ENCODE results near the gene ADD1.

Gene ADD1

GRCh38 chr4:2858451-2859217 is 15.0 kb downstream of the ADD1 start:
- in situ Hi-C loops (cut with MboI; ENCODE audit: low sequenced_read_pairs), result no loop called here

- in situ Hi-C loops (cut with MboI; ENCODE audit: low sequenced_read_pairs), result no loop called here
These were observed 15.9 kb downstream of the ADD1 start for GRCh38 chr4:2859514-2859913.

GRCh38 chr4:2860391-2861348 is 17.0 kb downstream of the ADD1 start:
- in situ Hi-C loops (cut with MboI; ENCODE audit: low sequenced_read_pairs), result no loop called here

GRCh38 chr4:2861631-2862436 is 18.2 kb downstream of the ADD1 start:
- in situ Hi-C loops (cut with MboI; ENCODE audit: low sequenced_read_pairs), result no loop called here

GRCh38 chr4:2862528-2862927 is 18.9 kb downstream of the ADD1 start:
- in situ Hi-C loops (cut with MboI; ENCODE audit: low sequenced_read_pairs), result no loop called here

- in situ Hi-C loops (cut with MboI; ENCODE audit: low sequenced_read_pairs), result no loop called here
These were observed 20.0 kb downstream of the ADD1 start for GRCh38 chr4:2863649-2864048.

GRCh38 chr4:2865196-2865780 is 21.6 kb downstream of the ADD1 start:
- in situ Hi-C loops (cut with MboI; ENCODE audit: low sequenced_read_pairs), result no loop called here

- in situ Hi-C loops (cut with MboI; ENCODE audit: low sequenced_read_pairs), result no loop called here
These were observed 22.7 kb downstream of the ADD1 start for GRCh38 chr4:2866160-2866861.

GRCh38 chr4:2866891-2867290 is 23.2 kb downstream of the ADD1 start:
- in situ Hi-C loops (cut with MboI; ENCODE audit: low sequenced_read_pairs), result no loop called here

- in situ Hi-C loops (cut with MboI; ENCODE audit: low sequenced_read_pairs), result no loop called here
These were observed 24.3 kb downstream of the ADD1 start for GRCh38 chr4:2867758-2868491.

GRCh38 chr4:2868877-2869487 is 25.3 kb downstream of the ADD1 start:
- in situ Hi-C loops (cut with MboI; ENCODE audit: low sequenced_read_pairs), result no loop called here

- in situ Hi-C loops (cut with MboI; ENCODE audit: low sequenced_read_pairs), result no loop called here
These were observed 26.0 kb downstream of the ADD1 start for GRCh38 chr4:2869659-2870058.

- in situ Hi-C loops (cut with MboI; ENCODE audit: low sequenced_read_pairs), result no loop called here
These were observed 26.4 kb downstream of the ADD1 start for GRCh38 chr4:2870082-2870481.

GRCh38 chr4:2871466-2871865 is 27.8 kb downstream of the ADD1 start:
- in situ Hi-C loops (cut with MboI; ENCODE audit: low sequenced_read_pairs), result no loop called here

- in situ Hi-C loops (cut with MboI; ENCODE audit: low sequenced_read_pairs), result no loop called here
These were observed 28.3 kb downstream of the ADD1 start for GRCh38 chr4:2871911-2872310.

GRCh38 chr4:2873329-2873728 is 29.7 kb downstream of the ADD1 start:
- in situ Hi-C loops (cut with MboI; ENCODE audit: low sequenced_read_pairs), result no loop called here

GRCh38 chr4:2874861-2875260 is 31.2 kb downstream of the ADD1 start:
- in situ Hi-C loops (cut with MboI; ENCODE audit: low sequenced_read_pairs), result no loop called here

- in situ Hi-C loops (cut with MboI; ENCODE audit: low sequenced_read_pairs), result no loop called here
These were observed 31.9 kb downstream of the ADD1 start for GRCh38 chr4:2875556-2875955.

- in situ Hi-C loops (cut with MboI; ENCODE audit: low sequenced_read_pairs), result no loop called here
These were observed 34.7 kb downstream of the ADD1 start for GRCh38 chr4:2878346-2878745.
